HG03064 (cell line): ENCODE data around the gene MUTYH.
"Not testable (repeated sequence)": the region's sequence is repeated elsewhere in the genome, so short reads cannot be mapped to it uniquely, and the experiment has no call there.

Source experiments
- ATAC-seq: cut with Tn5 transposase; IDR thresholded peaks from one replicate; pipeline ENCODE4 v1.9.1; 2021; ENCODE audit warnings: low read depth; ENCODE audit not compliant: unreplicated experiment

MUTYH gene

GRCh38 chr1:45284858-45285257 lies 55.4 kb downstream of the MUTYH start:
- ATAC-seq = not testable (repeated sequence)

- ATAC-seq = no peak
These were observed 57.9 kb downstream of the MUTYH start for GRCh38 chr1:45282351-45282750.
